Cardiac muscle cell (in vitro differentiated cells and primary cell): ENCODE measurements around the gene BPIFB4. TPM values are rescaled to one million over a fixed set of nuclear protein-coding genes. Genes with fewer than 3 reads are reported as not detected.
"Not testable (repeated sequence)": the region's sequence is repeated elsewhere in the genome, so short reads cannot be mapped to it uniquely, and the experiment has no call there.

Source experiments
- DNase-seq, 2 donors: peaks; one replicate each; pipeline versions ENCODE4 v3.0.0 to v3.0.0-alpha.2; 2010 to 2017; ENCODE audit warnings: low read depth in 1 of 2, low spot score in 1 of 2
- H3K27ac ChIP-seq: fragments of 200-600 bp; sonication (generic); 2 replicates; pipeline ENCODE4 v1.5.1; 2016
- H3K27me3 ChIP-seq: fragments of 200-600 bp; sonication (generic); 2 replicates; pipeline ENCODE4 v1.6.0; 2016; ENCODE audit warnings: control low read depth
- H3K36me3 ChIP-seq: fragments of 200-600 bp; sonication (generic); 2 replicates; pipeline ENCODE4 v1.5.1; 2016; ENCODE audit warnings: control low read depth
- H3K4me1 ChIP-seq: fragments of 200-600 bp; sonication (generic); 2 replicates; pipeline ENCODE4 v1.8.1; 2017; ENCODE audit warnings: low read depth, mild to moderate bottlenecking, mixed run types
- H3K4me3 ChIP-seq: fragments of 200-600 bp; sonication (generic); 2 replicates; pipeline ENCODE4 v1.5.1; 2016; ENCODE audit warnings: mild to moderate bottlenecking
- H3K9me3 ChIP-seq: fragments of 200-600 bp; sonication (generic); 2 replicates; pipeline ENCODE4 v1.5.1; 2017; ENCODE audit warnings: low read depth, mild to moderate bottlenecking, control low read depth
- CTCF ChIP-seq: IDR thresholded peaks from 2 replicates; pipeline ENCODE4 v1.5.1; 2012; ENCODE audit warnings: low read depth, mild to moderate bottlenecking, low read length
- polyA plus RNA-seq: library from polyadenylated mRNA; unstranded; fragments of >200 nt; fragmentation: Nextera tagmentation; extraction: Ambion mirVana; gene quantifications from 2 replicates; pipeline ENCODE4 v1.2.1, GENCODE V29; 2016
- total RNA-seq: library from RNA; depleted of rRNA; stranded (reverse); fragments of >200 nt; gene quantifications from 2 replicates; pipeline ENCODE4 v1.2.3, GENCODE V29; 2016

Gene BPIFB4
- total and polyA plus RNA-seq, 2 experiments from 2014 or later, result not detected

GRCh38 chr20:33093582-33093981 lies 14.1 kb downstream of the BPIFB4 start:
- no peak for TF ChIP-seq CTCF
- DNase-seq, result no peak
- Histone ChIP-seq H3K36me3 (no peaks in the 10 kb centered on the region), H3K9me3 (no peaks in the 10 kb centered on the region), H3K4me3 (no peak overlapping the region), H3K27ac (no peak overlapping the region), H3K27me3 (no peaks in the 10 kb centered on the region), H3K4me1 (no peaks in the 10 kb centered on the region)

DNA sequence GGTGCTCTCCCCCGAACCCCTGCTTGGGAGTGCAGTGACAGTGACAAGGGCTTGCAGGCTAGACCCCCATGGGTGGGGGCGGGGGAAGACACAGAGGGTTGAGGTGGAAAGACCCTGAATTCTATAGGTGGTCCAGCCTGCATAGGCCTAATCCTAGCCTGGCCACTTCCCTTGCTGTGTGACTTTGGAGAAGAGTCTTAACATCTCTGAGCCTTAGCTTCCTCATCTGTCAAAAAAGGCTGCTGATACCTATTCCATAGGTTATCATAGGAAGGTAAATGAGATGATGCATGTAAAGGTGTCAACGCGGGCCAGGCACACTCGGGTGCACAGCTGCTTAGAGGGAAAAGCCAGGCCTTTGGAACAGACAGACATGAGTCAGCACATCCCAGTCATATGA lies 15.8 kb downstream of the BPIFB4 start:
- Histone ChIP-seq H3K27ac (no peak overlapping the region), H3K4me3 (no peak overlapping the region), H3K36me3 (no peaks in the 10 kb centered on the region), H3K9me3 (no peaks in the 10 kb centered on the region), H3K4me1 (no peaks in the 10 kb centered on the region), H3K27me3 (no peaks in the 10 kb centered on the region)
- no peak for TF ChIP-seq CTCF
- no peak for DNase-seq

- not testable (repeated sequence) for H3K27ac ChIP-seq, H3K27me3 ChIP-seq, H3K4me1 ChIP-seq, H3K36me3 ChIP-seq, H3K9me3 ChIP-seq, H3K4me3 ChIP-seq
- peak; percentile 81 for TF ChIP-seq CTCF
- peak; percentile 75 to 79 for DNase-seq
Measured at GRCh38 chr20:33095902-33096584, 16.6 kb downstream of the BPIFB4 start.

DNA sequence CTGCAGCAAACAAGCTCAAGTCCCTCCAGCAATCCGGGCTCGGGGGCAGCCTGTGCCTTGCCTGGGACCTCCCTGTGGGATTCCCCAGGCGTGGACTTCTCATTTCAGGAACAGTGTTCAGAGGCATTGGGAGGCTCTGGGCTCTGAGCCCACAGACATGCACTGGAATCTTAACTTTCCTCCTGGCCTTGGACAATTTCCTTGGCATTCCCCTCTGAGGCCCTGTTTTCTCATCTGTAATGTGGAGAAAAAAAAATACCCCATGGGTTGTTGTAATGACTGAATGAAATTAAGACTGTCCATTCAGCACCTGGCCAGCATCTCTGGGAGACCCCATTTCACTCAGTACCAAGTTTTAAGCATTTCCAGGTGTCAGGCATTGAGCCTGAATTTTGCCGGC lies 17.6 kb downstream of the BPIFB4 start:
- Histone ChIP-seq H3K4me3 (no peak overlapping the region), H3K27me3 (no peaks in the 10 kb centered on the region), H3K27ac (no peak overlapping the region), H3K4me1 (no peaks in the 10 kb centered on the region), H3K36me3 (no peaks in the 10 kb centered on the region), H3K9me3 (no peaks in the 10 kb centered on the region)
- peak in 1 of 2 donors; percentile 42 for DNase-seq
- TF ChIP-seq CTCF, result no peak

- H3K27me3 ChIP-seq, result no peaks in the 10 kb centered on the region
- H3K9me3 ChIP-seq, result no peaks in the 10 kb centered on the region
- no peak overlapping the region for H3K4me3 ChIP-seq
- H3K27ac ChIP-seq, result no peak overlapping the region
- no peaks in the 10 kb centered on the region for H3K4me1 ChIP-seq
- H3K36me3 ChIP-seq, result no peaks in the 10 kb centered on the region
- DNase-seq, result no peak
- no peak for TF ChIP-seq CTCF
Measured at GRCh38 chr20:33099843-33100538, 20.5 kb downstream of the BPIFB4 start.
